GM23338 (cell line): ENCODE results near the gene JARID2. TPM values are rescaled to one million over a fixed set of nuclear protein-coding genes. Genes with fewer than 3 reads are reported as not detected.
A peak's percentile ranks its signal among the peaks of the same experiment; 100 is the strongest.

Experiments
- ATAC-seq: fragments of 200-7000 bp; cut with Tn5 transposase; 3 replicates; pipeline ENCODE4 v1.9.1; 2020
- DNase-seq: peaks from one replicate; pipeline ENCODE4 v3.0.0-alpha.2; 2015; ENCODE audit warnings: low spot score
- H2AFZ ChIP-seq: fragments of 200-600 bp; sonication (generic); 2 replicates; pipeline ENCODE4 v1.8.0; 2016; ENCODE audit warnings: antibody characterized with exemption, mild to moderate bottlenecking, moderate library complexity
- H3F3A ChIP-seq: fragments of 200-600 bp; sonication (generic); replicated peaks from 2 replicates; pipeline ENCODE4 v1.8.0; 2017; ENCODE audit warnings: antibody characterized with exemption, mixed run types, low read depth
- H3K27ac ChIP-seq: fragments of 200-600 bp; sonication (generic); 2 replicates; pipeline ENCODE4 v1.6.1; 2016; ENCODE audit warnings: low read depth
- H3K27me3 ChIP-seq: fragments of 200-600 bp; sonication (generic); 2 replicates; pipeline ENCODE4 v1.8.0; 2016; ENCODE audit warnings: mild to moderate bottlenecking, mixed run types, moderate library complexity; ENCODE audit not compliant: insufficient read depth
- H3K36me3 ChIP-seq: fragments of 200-600 bp; sonication (generic); 2 replicates; pipeline ENCODE4 v1.8.0; 2016; ENCODE audit warnings: mild to moderate bottlenecking; ENCODE audit not compliant: insufficient read depth
- H3K4me1 ChIP-seq: fragments of 200-600 bp; sonication (generic); 2 replicates; pipeline ENCODE4 v1.8.0; 2016; ENCODE audit warnings: mild to moderate bottlenecking, moderate library complexity; ENCODE audit not compliant: insufficient read depth
- H3K4me2 ChIP-seq: fragments of 200-600 bp; sonication (generic); 2 replicates; pipeline ENCODE4 v1.7.1; 2017; ENCODE audit warnings: mixed run types
- H3K4me3 ChIP-seq: fragments of 200-600 bp; sonication (generic); 2 replicates; pipeline ENCODE4 v1.6.1; 2016; ENCODE audit warnings: mixed run types
- H3K79me2 ChIP-seq: fragments of 200-600 bp; sonication (generic); replicated peaks from 2 replicates; pipeline ENCODE4 v1.8.0; 2017; ENCODE audit warnings: mild to moderate bottlenecking; ENCODE audit not compliant: insufficient read depth
- H3K9me2 ChIP-seq: fragments of 200-600 bp; sonication (generic); 2 replicates; pipeline ENCODE4 v1.8.0; 2017; ENCODE audit not compliant: insufficient read depth
- H4K20me1 ChIP-seq: fragments of 200-600 bp; sonication (generic); replicated peaks from 2 replicates; pipeline ENCODE4 v1.8.0; 2017; ENCODE audit warnings: mild to moderate bottlenecking; ENCODE audit not compliant: insufficient read depth
- H3K27ac Mint-ChIP-seq: 2 replicates; pipeline ENCODE4 v1.8.0; 2020; ENCODE audit warnings: inconsistent platforms, mild to moderate bottlenecking, moderate library complexity, mixed read lengths
- H3K27me3 Mint-ChIP-seq: 3 replicates; pipeline ENCODE4 v1.8.0; 2022; ENCODE audit warnings: low read depth, mild to moderate bottlenecking, moderate library complexity, mixed read lengths, inconsistent platforms; ENCODE audit not compliant: insufficient read depth, poor library complexity
- H3K36me3 Mint-ChIP-seq: 3 replicates; pipeline ENCODE4 v1.8.0; 2021; ENCODE audit warnings: low read depth, mild to moderate bottlenecking, inconsistent platforms, moderate library complexity, mixed read lengths
- H3K4me1 Mint-ChIP-seq: 3 replicates; pipeline ENCODE4 v1.8.0; 2020; ENCODE audit warnings: mild to moderate bottlenecking, inconsistent platforms, mixed read lengths
- H3K4me3 Mint-ChIP-seq: 3 replicates; pipeline ENCODE4 v1.8.0; 2021; ENCODE audit warnings: moderate library complexity, mild to moderate bottlenecking, inconsistent platforms, mixed read lengths
- H3K9me3 Mint-ChIP-seq: 3 replicates; pipeline ENCODE4 v1.8.0; 2020; ENCODE audit warnings: moderate library complexity, mild to moderate bottlenecking, inconsistent platforms, mixed read lengths
- EZH2phosphoT487 ChIP-seq: fragments of 200-600 bp; sonication (generic); IDR thresholded peaks from one replicate; pipeline ENCODE4 v1.8.1; 2018; ENCODE audit warnings: antibody characterized with exemption; ENCODE audit not compliant: unreplicated experiment
- JUNB ChIP-seq: IDR thresholded peaks from one replicate; pipeline ENCODE4 v1.6.1; 2016; ENCODE audit warnings: antibody characterized with exemption; ENCODE audit not compliant: unreplicated experiment
- NANOG ChIP-seq: IDR thresholded peaks from 2 replicates; pipeline ENCODE4 v1.6.1; 2016; ENCODE audit warnings: antibody characterized with exemption, borderline replicate concordance
- POLR2AphosphoS5 ChIP-seq: IDR thresholded peaks from 2 replicates; pipeline ENCODE4 v1.6.1; 2016; ENCODE audit warnings: antibody characterized with exemption, low read depth
- ZNF114 ChIP-seq: fragments of 250-450 bp; sonication (Bioruptor Pico); IDR thresholded peaks from 2 replicates; pipeline ENCODE4 v1.5.0; 2020; ENCODE audit warnings: mild to moderate bottlenecking, moderate library complexity
- ZNF331 ChIP-seq: fragments of 250-450 bp; sonication (Bioruptor Pico); IDR thresholded peaks from 2 replicates; pipeline ENCODE4 v1.5.0; 2020; ENCODE audit warnings: low read depth, mild to moderate bottlenecking, moderate library complexity
- polyA plus RNA-seq: library from polyadenylated mRNA; unstranded; fragments of >200 nt; fragmentation: Nextera tagmentation; extraction: Ambion mirVana; gene quantifications from 2 replicates; pipeline ENCODE4 v1.2.1, GENCODE V29; 2016
- total RNA-seq: library from RNA; depleted of rRNA; stranded (reverse); fragments of >200 nt; shearing (Covaris generic); gene quantifications from 2 replicates; pipeline ENCODE4 v1.2.3, GENCODE V29; 2014
- TF ChIP-seq, protein P1 (sequence below), 2 experiments: fragments of 200-600 bp in 1 of 2; sonication (generic) in 1 of 2; conservative IDR thresholded peaks; 2 replicates each; pipeline versions ENCODE4 v1.5.1 to v1.6.1; 2016 to 2017; ENCODE audit warnings: antibody characterized with exemption in 2 of 2, low read depth in 2 of 2, mild to moderate bottlenecking in 2 of 2, moderate library complexity in 1 of 2
- TF ChIP-seq, protein P2 (sequence below): fragments of 250-450 bp; sonication (Bioruptor Pico); IDR thresholded peaks from 2 replicates; pipeline ENCODE4 v1.5.0; 2020; ENCODE audit warnings: mild to moderate bottlenecking, moderate library complexity

The JARID2 gene
- total and polyA plus RNA-seq, 2 experiments from 2014 or later = 92.8 to 196 TPM

- H3K4me1 ChIP-seq = peaks cover 56% of the 10 kb centered on the region
- H3K4me3 Mint-ChIP-seq = peak overlapping the region; percentile 95
- TF ChIP-seq, protein P1, sequence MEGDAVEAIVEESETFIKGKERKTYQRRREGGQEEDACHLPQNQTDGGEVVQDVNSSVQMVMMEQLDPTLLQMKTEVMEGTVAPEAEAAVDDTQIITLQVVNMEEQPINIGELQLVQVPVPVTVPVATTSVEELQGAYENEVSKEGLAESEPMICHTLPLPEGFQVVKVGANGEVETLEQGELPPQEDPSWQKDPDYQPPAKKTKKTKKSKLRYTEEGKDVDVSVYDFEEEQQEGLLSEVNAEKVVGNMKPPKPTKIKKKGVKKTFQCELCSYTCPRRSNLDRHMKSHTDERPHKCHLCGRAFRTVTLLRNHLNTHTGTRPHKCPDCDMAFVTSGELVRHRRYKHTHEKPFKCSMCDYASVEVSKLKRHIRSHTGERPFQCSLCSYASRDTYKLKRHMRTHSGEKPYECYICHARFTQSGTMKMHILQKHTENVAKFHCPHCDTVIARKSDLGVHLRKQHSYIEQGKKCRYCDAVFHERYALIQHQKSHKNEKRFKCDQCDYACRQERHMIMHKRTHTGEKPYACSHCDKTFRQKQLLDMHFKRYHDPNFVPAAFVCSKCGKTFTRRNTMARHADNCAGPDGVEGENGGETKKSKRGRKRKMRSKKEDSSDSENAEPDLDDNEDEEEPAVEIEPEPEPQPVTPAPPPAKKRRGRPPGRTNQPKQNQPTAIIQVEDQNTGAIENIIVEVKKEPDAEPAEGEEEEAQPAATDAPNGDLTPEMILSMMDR (conservative IDR thresholded peaks at IDR 0.05; ENCODE audit: low read depth in 2 of 2) = no peak
- TF ChIP-seq NANOG (no peak), JUNB (no peak), ZNF331 (CRISPR knock-in tag) (no peak), ZNF114 (CRISPR knock-in tag) (no peak), POLR2AphosphoS5 (no peak; the same call in 1 of the 2 replicates), EZH2phosphoT487 (no peak)
- TF ChIP-seq, protein P2, sequence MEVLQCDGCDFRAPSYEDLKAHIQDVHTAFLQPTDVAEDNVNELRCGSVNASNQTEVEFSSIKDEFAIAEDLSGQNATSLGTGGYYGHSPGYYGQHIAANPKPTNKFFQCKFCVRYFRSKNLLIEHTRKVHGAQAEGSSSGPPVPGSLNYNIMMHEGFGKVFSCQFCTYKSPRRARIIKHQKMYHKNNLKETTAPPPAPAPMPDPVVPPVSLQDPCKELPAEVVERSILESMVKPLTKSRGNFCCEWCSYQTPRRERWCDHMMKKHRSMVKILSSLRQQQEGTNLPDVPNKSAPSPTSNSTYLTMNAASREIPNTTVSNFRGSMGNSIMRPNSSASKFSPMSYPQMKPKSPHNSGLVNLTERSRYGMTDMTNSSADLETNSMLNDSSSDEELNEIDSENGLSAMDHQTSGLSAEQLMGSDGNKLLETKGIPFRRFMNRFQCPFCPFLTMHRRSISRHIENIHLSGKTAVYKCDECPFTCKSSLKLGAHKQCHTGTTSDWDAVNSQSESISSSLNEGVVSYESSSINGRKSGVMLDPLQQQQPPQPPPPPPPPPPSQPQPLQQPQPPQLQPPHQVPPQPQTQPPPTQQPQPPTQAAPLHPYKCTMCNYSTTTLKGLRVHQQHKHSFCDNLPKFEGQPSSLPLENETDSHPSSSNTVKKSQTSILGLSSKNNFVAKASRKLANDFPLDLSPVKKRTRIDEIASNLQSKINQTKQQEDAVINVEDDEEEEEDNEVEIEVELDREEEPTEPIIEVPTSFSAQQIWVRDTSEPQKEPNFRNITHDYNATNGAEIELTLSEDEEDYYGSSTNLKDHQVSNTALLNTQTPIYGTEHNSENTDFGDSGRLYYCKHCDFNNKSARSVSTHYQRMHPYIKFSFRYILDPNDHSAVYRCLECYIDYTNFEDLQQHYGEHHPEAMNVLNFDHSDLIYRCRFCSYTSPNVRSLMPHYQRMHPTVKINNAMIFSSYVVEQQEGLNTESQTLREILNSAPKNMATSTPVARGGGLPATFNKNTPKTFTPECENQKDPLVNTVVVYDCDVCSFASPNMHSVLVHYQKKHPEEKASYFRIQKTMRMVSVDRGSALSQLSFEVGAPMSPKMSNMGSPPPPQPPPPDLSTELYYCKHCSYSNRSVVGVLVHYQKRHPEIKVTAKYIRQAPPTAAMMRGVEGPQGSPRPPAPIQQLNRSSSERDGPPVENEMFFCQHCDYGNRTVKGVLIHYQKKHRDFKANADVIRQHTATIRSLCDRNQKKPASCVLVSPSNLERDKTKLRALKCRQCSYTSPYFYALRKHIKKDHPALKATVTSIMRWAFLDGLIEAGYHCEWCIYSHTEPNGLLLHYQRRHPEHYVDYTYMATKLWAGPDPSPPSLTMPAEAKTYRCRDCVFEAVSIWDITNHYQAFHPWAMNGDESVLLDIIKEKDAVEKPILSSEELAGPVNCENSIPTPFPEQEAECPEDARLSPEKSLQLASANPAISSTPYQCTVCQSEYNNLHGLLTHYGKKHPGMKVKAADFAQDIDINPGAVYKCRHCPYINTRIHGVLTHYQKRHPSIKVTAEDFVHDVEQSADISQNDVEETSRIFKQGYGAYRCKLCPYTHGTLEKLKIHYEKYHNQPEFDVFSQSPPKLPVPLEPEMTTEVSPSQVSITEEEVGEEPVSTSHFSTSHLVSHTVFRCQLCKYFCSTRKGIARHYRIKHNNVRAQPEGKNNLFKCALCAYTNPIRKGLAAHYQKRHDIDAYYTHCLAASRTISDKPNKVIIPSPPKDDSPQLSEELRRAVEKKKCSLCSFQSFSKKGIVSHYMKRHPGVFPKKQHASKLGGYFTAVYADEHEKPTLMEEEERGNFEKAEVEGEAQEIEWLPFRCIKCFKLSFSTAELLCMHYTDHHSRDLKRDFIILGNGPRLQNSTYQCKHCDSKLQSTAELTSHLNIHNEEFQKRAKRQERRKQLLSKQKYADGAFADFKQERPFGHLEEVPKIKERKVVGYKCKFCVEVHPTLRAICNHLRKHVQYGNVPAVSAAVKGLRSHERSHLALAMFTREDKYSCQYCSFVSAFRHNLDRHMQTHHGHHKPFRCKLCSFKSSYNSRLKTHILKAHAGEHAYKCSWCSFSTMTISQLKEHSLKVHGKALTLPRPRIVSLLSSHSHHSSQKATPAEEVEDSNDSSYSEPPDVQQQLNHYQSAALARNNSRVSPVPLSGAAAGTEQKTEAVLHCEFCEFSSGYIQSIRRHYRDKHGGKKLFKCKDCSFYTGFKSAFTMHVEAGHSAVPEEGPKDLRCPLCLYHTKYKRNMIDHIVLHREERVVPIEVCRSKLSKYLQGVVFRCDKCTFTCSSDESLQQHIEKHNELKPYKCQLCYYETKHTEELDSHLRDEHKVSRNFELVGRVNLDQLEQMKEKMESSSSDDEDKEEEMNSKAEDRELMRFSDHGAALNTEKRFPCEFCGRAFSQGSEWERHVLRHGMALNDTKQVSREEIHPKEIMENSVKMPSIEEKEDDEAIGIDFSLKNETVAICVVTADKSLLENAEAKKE (CRISPR knock-in tag) = no peak
- no peak overlapping the region for H2AFZ ChIP-seq
- peaks cover 17% of the 10 kb centered on the region for H3F3A ChIP-seq
- peaks cover 8% of the 10 kb centered on the region; the same call in 2 of the 3 replicates for H3K9me3 Mint-ChIP-seq
- H3K4me2 ChIP-seq = peak overlapping the region; percentile 90
- peaks cover 74% of the 10 kb centered on the region for H4K20me1 ChIP-seq
- H3K27ac ChIP-seq = peak overlapping the region; percentile 1; the same call in 1 of the 2 replicates
- peaks cover 58% of the 10 kb centered on the region for H3K4me1 Mint-ChIP-seq
- H3K79me2 ChIP-seq = peaks cover 91% of the 10 kb centered on the region
- H3K9me2 ChIP-seq = no peaks in the 10 kb centered on the region
- H3K27ac Mint-ChIP-seq = peak overlapping the region; percentile 89
- DNase-seq (no peak), ATAC-seq (no peak)
- peak overlapping the region; percentile 83 for H3K4me3 ChIP-seq
- peaks cover 26% of the 10 kb centered on the region for H3K27me3 Mint-ChIP-seq
- H3K36me3 ChIP-seq = no peaks in the 10 kb centered on the region; the same call in 1 of the 2 replicates
- H3K27me3 ChIP-seq = no peaks in the 10 kb centered on the region
- H3K36me3 Mint-ChIP-seq = peaks cover 78% of the 10 kb centered on the region
These were observed 3.6 kb downstream of the JARID2 start for GRCh38 chr6:15249371-15250019.
